Mesenteric fat pad (tissue), 1 donor: Measurements from ENCODE around the gene ATP1B1. TPM values are rescaled to one million over a fixed set of nuclear protein-coding genes. Genes with fewer than 3 reads are reported as not detected.
"Not testable (repeated sequence)": the region's sequence is repeated elsewhere in the genome, so short reads cannot be mapped to it uniquely, and the experiment has no call there.

ENCODE experiments used
- DNase-seq: peaks from one replicate; pipeline ENCODE4 v3.0.0-alpha.2; 2020; ENCODE audit warnings: low spot score
- total RNA-seq: library from RNA; stranded (reverse); fragmentation: NEBNext Ultra II Directional; extraction: Animal tissue kit (Norgen Biotek cat#: 25700); gene quantifications from one replicate; pipeline ENCODE4 v1.2.1, GENCODE V29; 2021
- donor health status: DM: yes; HTN: yes; CAD: no.

ATP1B1 gene
- total RNA-seq, 1 donor from 2014 or later, result 13.4 TPM

- no peak for DNase-seq
Measured at GRCh38 chr1:169141356-169141755, 34.9 kb downstream of the ATP1B1 start.

- no peak for DNase-seq
Measured at GRCh38 chr1:169142129-169142528, 35.6 kb downstream of the ATP1B1 start.

- DNase-seq, result no peak
Measured at GRCh38 chr1:169143346-169143745, 36.9 kb downstream of the ATP1B1 start.

- no peak for DNase-seq
Measured at GRCh38 chr1:169143984-169144383, 37.5 kb downstream of the ATP1B1 start.

GRCh38 chr1:169144941-169145626, 38.6 kb downstream of the ATP1B1 start:
- no peak for DNase-seq

GRCh38 chr1:169146576-169147214, 40.2 kb downstream of the ATP1B1 start:
- DNase-seq, result no peak

GRCh38 chr1:169148472-169149252, 42.2 kb downstream of the ATP1B1 start:
- no peak for DNase-seq

GRCh38 chr1:169149555-169150286, 43.2 kb downstream of the ATP1B1 start:
- no peak for DNase-seq

- no peak for DNase-seq
Measured at GRCh38 chr1:169150641-169151337, 44.3 kb downstream of the ATP1B1 start.

- DNase-seq, result no peak
Measured at GRCh38 chr1:169151338-169151837, 44.9 kb downstream of the ATP1B1 start.

GRCh38 chr1:169155675-169156074, 49.2 kb downstream of the ATP1B1 start:
- DNase-seq, result no peak

- DNase-seq, result no peak
Measured at GRCh38 chr1:169156580-169156979, 50.1 kb downstream of the ATP1B1 start.

GRCh38 chr1:169160845-169161495, 54.5 kb downstream of the ATP1B1 start:
- no peak for DNase-seq

- DNase-seq, result no peak
Measured at GRCh38 chr1:169161496-169162194, 55.2 kb downstream of the ATP1B1 start.

- DNase-seq, result no peak
Measured at GRCh38 chr1:169163059-169163458, 56.6 kb downstream of the ATP1B1 start.

GRCh38 chr1:169175461-169175860, 69.0 kb downstream of the ATP1B1 start:
- DNase-seq, result no peak

- DNase-seq, result not testable (repeated sequence)
Measured at GRCh38 chr1:169179431-169179830, 72.9 kb downstream of the ATP1B1 start.

- no peak for DNase-seq
Measured at GRCh38 chr1:169180174-169180573, 73.7 kb downstream of the ATP1B1 start.
